DLD1 (cell line): Measurements from ENCODE around the gene RPS6KC1.
"Not testable (repeated sequence)": the region's sequence is repeated elsewhere in the genome, so short reads cannot be mapped to it uniquely, and the experiment has no call there.

ENCODE experiments used
- in situ Hi-C: cut with HindIII; loops from 2 replicates; pipeline ENCODE4 v1.10.0; 2017; ENCODE audit warnings: low sequenced_read_pairs

Gene RPS6KC1

DNA sequence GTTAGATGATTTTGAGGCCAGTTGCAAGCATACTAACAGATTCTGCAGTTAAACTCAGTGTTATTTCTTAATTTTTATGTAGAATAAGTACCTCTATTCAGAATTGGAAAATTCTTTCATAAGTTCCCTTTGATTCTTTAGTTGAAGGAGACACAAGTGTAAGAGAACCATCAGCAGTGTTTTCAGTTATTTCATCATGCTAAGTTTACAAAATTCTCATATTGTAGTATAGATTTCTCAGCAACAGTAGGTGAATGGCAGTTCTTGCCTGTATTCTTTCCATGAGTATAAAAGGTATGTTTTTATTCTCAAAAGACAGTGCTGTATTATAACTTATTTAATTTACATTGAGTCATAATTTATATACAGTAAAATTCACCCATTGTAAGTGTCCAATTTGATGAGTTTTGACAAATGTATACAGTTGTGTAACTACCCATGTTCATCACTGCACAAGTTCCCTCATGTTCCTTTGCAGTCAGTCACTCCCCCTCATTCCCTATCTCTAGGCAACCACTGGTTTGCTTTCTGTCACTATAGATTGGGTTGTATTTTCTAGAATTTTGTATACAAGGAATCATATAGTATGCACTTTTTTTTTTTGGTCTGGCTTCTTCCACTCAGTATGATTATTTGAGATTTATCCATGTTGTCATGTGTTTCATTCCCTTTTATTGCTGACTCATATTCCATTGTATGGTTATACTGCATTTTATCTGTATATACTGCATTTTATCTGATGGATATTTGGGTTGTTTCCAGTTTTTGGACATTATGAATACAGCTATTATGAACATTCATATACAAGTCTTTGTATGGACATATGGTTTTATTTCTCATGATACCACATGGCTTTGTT is 3.9 kb downstream of the RPS6KC1 start:
- in situ Hi-C loops, result no loop called here

DNA sequence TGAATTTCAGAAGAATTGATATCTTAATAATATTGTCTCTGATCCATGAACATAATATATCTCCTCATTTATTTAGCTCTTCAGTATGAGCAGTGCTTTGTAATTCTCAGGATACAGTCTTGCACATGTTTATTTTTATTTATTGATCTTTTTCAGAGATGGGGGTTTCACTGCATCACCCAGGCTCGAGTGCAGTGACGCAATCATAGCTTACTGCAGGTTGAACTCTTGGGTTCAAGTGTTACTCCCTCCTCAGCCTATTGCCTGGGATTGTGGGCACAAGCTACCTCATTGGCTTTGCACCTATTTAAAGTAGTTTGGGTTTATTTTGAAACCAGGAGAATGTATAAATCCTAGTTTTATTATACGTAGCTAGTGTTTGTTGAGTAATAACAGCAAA is 4.7 kb downstream of the RPS6KC1 start:
- in situ Hi-C loops, result no loop called here

DNA sequence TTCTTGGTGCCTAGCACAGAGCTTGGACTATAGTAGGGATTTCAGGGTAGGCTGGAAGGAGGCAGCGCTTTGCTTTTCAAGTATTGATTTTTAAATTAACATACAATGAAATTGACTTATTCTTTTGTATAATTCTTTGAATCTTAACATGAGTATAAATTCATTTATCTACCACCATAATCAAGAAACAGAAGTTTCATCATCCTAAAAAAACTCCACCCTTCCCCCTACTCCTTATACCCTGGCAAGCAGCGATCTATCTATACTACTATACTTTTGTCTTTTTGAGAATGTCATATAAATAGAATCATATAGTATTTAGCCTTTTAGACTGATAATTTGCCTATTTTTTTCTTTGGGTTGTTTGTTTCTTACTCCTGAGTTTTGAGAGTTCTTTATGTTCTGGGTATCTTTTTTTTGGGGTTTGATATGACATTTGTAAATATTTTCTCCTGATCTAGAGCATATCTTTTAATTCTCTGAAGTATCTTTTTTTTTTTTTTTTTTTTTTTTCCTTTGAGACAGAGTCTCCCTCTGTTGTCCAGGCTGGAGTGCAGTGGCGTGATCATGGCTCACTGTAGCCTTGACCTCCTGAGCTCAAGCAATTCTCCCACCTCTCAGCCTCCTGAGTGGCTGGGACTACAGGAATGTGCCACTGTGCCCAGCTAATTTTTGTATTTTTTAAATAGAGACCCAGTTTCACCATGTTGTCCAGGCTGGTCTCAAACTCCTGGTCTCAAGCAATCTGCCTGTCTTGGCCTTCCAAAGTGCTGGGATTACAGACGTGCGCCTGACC is 6.4 kb downstream of the RPS6KC1 start:
- in situ Hi-C loops, result no loop called here

DNA sequence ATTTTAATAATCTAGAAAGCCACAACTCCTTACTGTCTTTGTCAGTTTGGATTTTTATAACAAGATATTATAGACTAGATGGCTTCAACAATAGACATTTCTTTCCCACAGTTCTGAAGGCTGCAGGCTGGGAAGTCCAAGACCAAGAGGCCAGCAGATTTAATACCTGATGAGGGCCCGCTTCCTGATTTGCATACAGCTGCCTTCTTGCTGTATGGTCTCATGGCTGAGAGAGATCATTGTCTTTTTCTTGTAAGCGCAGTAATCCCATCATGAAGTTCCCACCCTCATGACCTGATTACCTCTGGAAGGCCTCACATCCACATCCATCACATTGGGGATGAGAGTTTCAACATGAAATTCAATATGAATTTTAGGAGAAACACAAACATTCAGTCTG is 9.8 kb downstream of the RPS6KC1 start:
- in situ Hi-C loops, result no loop called here

DNA sequence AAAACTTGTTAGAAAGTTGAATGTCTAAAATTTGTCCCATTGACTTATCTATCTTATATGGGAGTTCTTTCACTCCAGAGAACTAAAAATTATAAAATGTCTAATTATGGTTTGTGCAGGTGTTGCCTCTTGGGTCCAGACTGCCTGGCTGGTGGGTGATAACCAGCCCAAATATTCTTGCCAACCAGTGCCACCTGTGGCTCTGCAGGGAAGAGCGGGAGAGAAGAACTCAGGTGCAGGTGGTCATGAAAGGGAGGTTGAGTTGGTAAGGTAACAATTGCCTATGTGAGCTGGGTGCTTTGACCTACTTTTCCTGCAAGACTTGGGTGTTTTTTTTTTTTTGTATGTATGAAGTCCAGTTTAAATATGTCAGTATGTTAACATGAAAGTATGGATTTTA is 10.2 kb downstream of the RPS6KC1 start:
- in situ Hi-C loops, result no loop called here

DNA sequence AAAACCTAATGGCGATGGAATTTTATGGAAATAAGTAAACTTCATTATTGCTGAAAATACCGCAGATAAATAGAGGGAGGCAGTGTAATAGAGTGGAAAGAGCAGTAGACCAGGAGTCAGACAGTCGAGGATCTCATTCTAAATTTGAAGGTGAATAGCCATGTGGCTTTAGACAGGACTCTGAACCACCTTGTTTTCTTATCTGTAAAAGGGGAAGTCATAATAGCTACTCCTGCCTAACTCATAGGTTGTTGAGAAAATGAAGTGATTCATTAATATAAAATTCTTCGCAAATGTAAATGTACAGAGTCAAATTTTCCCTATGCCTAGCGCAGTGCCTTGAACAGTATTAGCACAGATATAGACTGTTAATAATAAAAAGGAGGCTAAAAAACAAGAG is 14.8 kb downstream of the RPS6KC1 start:
- in situ Hi-C loops, result no loop called here

DNA sequence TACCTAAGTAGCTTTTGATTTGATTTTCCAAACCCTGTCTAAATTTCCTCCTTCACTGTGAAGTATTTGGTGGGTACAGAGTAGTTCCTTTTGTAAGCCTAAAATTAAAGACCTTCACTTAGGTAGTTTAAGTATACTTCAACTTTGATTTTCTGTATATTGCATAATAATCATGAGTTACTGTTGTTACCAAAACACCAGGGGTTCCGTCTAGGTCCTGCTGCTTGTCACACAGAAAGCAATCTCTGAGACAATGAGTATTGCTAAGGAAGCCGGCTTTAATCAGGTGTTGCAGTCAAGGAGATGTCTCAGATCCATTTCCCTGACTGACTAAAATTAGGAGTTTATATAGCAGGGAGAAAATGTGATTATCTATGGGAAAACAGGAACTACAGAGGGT is 15.3 kb downstream of the RPS6KC1 start:
- in situ Hi-C loops, result no loop called here

DNA sequence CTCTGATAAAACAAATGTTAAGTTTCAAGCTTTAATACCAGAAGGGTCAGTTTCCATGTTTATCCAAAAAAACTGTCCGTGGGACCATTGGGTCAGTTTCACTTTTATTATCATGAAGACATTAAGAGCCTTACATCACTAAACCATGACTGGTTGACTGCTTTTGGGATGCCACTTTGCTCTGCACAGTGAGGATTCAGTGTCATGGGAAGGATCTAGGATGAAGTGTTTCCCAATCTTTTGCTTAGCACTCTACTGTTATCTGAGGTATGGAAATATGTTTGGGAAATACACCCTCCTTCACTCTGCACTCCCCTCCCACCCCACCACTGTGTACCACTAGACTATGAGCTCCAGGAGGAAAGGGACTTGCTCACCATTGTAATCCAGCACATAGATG is 16.3 kb downstream of the RPS6KC1 start:
- in situ Hi-C loops, result no loop called here

DNA sequence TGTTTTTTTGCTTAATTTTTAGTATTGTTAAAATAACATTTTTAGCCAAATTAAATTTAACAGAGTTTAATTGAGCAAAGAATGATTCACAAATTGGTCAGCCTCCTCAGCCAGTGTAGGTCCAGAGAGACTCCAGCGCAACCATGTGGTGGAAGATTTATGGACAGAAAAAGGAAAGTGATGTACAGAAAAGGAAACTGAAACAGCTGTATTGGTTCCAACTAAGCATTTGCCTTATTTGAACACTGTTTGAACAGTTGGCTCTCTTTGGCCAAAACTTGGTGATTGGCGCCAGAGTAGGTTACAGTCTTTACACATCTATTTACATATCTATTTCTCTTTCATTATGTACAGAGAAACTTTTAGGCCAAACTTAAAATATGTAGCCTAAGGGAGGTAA is 19.4 kb downstream of the RPS6KC1 start:
- in situ Hi-C loops, result no loop called here

DNA sequence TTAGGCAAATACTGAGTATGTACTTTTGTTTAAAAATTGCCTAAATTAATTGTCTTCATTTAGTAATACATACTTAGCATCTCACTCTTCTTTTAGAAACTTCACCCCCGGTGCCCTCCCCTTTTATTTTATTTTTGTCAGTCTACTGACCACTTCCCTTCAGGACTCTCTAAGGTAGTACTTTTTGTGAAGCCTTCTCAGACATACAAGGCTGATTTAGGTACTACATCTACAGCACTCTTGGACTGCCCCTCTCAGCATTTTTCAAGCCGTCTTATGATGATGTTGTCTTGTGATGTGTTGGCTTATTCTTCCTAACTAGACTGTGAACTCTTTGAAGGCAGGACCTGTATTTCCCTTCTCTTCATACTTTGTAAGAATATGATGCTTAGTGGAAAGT is 24.7 kb downstream of the RPS6KC1 start:
- in situ Hi-C loops, result no loop called here

DNA sequence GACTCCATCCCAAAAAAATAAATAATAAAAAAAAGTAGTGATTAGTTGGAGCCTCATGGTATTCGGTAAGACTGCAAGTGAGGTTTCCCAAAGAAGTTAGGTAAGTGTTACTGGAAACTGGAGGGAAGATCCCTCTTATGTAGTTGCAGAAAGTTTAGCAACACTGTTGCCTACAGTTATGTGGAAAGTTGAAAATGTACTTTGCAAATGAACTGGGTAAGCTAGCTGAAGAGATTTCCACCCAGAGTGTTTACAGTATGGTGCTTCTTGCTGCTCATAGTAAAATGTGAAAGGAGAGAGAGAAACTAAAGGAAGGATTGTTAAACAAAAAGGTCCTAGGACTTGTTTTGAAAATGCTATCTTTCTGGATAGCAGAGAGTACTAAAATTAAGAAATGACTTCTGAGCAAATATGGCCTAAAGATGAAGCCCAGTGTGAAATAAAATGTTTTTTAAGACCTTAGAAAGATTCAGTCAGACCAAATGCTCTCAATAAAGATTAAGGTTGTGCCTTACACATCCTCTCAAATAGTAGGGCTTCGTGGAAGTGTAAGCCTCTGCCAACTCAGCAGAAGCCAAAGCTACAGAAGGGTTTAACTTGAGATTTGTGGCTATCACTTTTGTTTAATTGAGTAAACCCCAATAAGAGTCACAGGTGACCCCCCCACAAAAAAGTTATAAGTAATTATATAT is 31.5 kb downstream of the RPS6KC1 start:
- in situ Hi-C loops, result no loop called here

DNA sequence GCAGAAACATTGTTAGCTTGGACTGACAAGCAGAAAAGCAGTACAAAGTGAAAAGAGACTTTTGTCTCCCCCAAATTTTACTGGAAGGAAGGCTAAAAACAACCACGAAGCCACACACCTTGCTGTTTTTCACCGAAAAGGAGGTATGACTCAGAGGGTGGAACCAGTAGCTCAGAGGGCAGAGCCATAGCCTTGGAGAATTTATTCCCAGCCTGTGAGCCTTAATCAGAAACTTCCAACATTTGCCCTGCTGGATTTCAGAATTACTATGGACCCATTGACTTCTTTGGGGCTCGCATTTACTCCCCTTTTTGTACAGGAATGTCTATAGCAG is 32.0 kb downstream of the RPS6KC1 start:
- in situ Hi-C loops, result no loop called here

DNA sequence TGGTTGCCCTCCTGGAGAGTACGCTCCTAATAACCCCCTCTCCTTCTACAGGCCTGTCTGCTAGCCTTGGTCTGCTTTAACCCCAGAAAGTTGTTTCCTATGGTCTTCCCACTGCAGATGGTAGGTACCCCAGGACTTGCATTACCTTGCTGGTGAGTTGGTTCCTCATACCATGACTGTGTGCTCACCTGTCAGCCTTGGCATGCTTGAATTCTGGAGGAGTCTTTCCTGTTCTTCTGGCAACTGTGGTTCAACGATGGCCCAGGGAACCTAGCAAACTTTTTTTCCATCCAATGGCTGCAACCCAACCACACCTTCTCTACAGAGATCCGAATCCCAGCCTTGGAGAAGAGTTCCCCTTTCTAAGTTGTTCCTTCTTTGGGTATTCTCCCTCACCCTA is 36.9 kb downstream of the RPS6KC1 start:
- in situ Hi-C loops, result no loop called here

DNA sequence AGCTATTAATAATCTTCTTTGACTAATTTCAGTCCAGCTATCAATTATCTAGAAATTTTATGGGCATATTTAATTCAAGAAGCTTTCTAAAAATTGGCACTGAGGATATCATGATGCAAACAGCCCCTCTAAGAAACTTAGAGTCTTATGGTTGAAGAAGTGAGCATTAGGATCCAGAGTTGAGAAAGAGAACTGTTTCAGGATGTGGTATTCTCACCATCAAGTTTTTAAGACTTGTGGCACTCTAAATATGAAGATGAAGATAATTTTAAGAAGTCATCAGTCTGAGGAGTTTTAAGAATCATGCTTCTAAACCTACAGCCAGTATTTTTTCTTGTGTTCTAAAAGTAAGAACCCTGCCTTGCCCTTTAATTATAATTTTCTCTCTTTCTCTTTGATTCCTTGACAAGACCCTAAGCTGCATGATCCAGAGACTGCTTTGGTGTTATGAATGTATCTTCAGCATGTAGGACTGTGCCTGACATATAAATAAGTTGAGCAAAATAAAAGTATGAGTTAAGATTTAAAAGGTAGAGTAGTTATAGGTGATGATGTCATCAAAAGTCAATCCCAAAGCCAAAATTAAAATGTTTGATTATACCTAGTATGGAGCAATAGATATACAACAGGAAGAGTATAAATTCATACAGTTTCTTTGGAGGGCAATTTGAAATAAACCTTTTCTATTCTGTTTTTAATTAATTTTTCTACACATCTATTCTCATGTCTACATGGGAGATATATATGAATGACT is 39.1 kb downstream of the RPS6KC1 start:
- in situ Hi-C loops, result no loop called here

DNA sequence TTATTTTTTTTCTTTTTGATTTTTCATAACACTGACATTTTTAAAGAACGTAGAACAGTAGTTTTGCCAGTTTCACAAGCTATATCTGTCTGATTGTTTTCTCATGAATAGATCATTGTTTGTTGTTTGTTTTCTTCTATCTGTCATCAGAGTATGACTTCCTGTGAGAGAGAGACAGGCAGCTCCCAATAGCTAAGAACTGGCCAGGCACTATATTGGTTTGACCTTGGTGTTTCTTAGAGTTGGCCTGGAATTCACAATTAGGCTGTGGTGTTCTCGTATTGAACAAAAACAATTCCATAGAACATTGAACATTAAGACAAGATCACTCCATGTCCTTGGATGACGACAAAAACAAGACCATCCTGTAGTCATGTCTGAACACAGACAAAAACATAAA is 43.4 kb downstream of the RPS6KC1 start:
- in situ Hi-C loops, result no loop called here

DNA sequence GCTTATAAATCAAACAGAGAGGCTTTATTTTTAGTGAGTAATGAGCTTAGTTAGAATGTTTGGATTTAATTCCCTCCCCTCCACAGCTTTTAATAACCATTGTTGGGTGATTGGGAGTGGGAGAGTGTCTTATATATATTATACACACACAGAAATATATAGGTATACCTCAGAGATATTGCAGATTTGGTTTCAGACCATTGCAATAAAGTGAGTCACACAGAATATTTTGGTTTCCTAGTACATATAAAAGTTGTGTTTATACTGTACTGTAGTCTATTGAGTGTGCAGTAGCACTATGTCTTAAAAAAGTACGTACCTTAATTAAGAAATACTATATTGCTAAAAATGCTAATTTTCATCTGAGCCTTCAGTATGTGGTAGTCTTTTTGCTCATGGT is 44.4 kb downstream of the RPS6KC1 start:
- in situ Hi-C loops, result no loop called here

DNA sequence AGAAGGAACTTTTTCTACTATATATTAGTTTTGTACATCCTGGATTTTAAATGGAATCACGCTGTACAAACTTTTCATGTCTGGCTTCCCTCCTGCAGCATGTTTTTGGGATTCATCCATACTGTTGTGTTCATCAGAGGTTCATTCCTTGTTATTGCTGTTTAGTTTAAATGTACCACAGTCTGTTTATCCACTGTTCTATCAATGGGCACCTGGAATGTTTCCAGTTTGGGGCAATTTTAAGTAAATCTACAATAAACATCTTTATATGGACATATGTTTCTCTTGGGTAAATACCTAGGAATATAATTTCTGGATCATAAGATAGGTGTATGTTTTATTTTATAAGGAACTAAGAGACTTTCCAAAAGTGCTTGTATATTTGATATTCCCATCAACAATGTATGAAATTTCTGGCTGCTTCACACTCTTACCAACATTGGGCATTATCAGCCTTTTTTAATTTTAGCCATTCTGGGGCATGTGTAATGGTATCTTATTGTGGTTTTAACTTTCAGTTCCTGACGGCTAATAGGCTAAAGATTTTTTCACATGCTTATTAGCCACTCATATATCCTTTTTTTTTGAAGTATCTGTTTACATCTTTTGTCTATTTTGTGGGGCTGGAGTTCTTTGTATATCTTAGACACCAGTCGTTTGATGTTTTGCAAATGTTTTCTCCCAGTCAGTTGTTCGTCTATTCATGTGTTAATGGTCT is 48.8 kb downstream of the RPS6KC1 start:
- in situ Hi-C loops, result no loop called here

DNA sequence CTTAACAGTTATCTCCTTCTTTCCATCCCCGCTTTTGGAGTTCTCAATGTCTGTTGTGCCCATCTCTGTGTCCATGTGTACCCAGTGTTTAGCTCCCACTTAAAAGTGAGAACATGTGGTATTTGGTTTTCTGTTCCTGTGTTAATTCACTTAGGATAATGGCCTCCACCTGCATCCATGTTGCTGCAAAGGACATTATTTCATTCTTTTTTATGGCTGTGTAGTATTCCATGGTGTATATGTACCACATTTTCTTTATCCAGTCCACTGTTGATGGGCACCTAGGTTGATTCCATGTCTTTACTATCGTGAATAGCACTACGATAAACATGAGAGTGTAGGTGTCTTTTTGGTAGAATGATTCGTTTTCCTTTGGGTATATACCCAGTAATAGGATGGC is 49.5 kb downstream of the RPS6KC1 start:
- in situ Hi-C loops, result not testable (repeated sequence)

DNA sequence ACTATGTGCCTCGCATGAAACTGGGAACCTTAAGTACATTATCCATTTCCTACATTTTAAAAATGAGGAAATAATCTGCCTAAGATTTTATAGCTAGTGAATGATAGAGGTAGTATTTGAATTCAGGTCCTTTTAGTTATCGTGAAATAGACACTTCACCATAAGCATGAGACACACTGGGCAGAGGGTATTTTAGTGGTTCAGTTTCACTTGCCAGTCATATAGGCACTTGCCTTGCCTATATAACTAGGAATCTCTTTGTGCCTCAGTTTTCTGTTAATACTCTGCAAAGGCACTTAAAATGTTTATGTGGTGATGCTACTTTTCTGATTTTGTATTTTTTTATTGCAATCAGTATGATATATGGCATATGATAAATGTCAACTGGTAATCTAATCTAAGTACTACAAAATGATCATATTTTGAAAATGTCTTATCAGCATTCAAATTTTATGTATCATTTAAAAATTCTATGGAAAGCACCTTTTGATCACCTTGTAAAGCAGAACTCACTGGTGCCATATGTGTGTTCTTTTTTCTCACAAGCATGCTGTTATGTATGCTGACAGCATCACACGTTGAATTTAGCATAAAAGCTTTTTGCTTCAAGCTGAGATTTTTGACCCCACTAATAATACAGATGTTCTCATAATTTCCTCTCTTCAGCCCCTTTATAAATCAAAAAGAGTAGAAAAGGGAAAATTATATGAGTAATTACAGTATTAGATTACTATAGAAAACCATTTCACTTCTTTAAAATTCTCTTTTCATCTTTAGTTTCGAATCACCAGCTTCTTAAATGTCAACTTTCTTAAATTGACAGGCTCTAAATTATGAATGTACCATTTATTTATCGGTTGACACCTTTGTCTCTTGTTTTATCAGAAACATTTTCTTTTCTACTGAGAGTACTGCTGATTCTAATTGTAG is 52.6 kb downstream of the RPS6KC1 start:
- in situ Hi-C loops, result no loop called here
